CD4-positive, alpha-beta memory T cell (primary cell): ENCODE results near the gene TSPAN6. TPM values are rescaled to one million over a fixed set of nuclear protein-coding genes. Genes with fewer than 3 reads are reported as not detected.

Experiments
- CTCF ChIA-PET: fragments of 350-600 bp; sonication (Branson Sonifier 250); formaldehyde crosslinking; loops from one replicate; lab custom pipeline; 2021; ENCODE audit warnings: inconsistent platforms; ENCODE audit not compliant: partially characterized antibody; lab: Charles Lee
- POLR2A ChIA-PET: fragments of 350-600 bp; sonication (Branson Sonifier 250); formaldehyde crosslinking; loops from one replicate; lab custom pipeline; 2021; ENCODE audit not compliant: partially characterized antibody; lab: Charles Lee
- DNase-seq, 5 donors: peaks; one replicate each; pipeline versions ENCODE4 v3.0.0 to v3.0.0-alpha.2; 2020 to 2022; ENCODE audit warnings: mixed read lengths in 1 of 5
- H3K27ac ChIP-seq: one replicate; pipeline ENCODE4 v1.7.0; 2013; ENCODE audit warnings: low read depth, low read length
- H3K27me3 ChIP-seq: 2 replicates; pipeline ENCODE4 v1.7.0; 2013; ENCODE audit warnings: mild to moderate bottlenecking, low read length, moderate library complexity; ENCODE audit not compliant: insufficient read depth
- H3K36me3 ChIP-seq: 2 replicates; pipeline ENCODE4 v1.7.0; 2013; ENCODE audit warnings: mild to moderate bottlenecking, low read length, moderate library complexity; ENCODE audit not compliant: insufficient read depth
- H3K4me1 ChIP-seq: 2 replicates; pipeline ENCODE4 v1.7.0; 2013; ENCODE audit warnings: mild to moderate bottlenecking, low read length, moderate library complexity; ENCODE audit not compliant: insufficient read depth
- H3K4me3 ChIP-seq, 2 donors: one replicate each; pipeline ENCODE4 v1.7.0; 2013; ENCODE audit warnings: low read length in 2 of 2, mild to moderate bottlenecking in 1 of 2
- H3K9me3 ChIP-seq, 2 donors: one replicate each; pipeline ENCODE4 v1.7.0; 2013; ENCODE audit warnings: low read length in 2 of 2, control low read depth in 1 of 2; ENCODE audit not compliant: control insufficient read depth in 1 of 2
- H3K27ac Mint-ChIP-seq, 7 donors: one replicate each; pipeline ENCODE4 v1.8.0; 2020 to 2021; ENCODE audit warnings: mixed read lengths in 7 of 7, mild to moderate bottlenecking in 6 of 7, inconsistent platforms in 3 of 7, moderate library complexity in 3 of 7
- H3K27me3 Mint-ChIP-seq, 2 donors: one replicate each; pipeline ENCODE4 v1.8.0; 2020 to 2021; ENCODE audit warnings: mixed read lengths in 2 of 2
- H3K36me3 Mint-ChIP-seq, 2 donors: one replicate each; pipeline ENCODE4 v1.8.0; 2020 to 2021; ENCODE audit warnings: mixed read lengths in 2 of 2, inconsistent platforms in 1 of 2, mild to moderate bottlenecking in 1 of 2
- H3K4me1 Mint-ChIP-seq, 4 donors: one replicate each; pipeline ENCODE4 v1.8.0; 2020 to 2021; ENCODE audit warnings: mixed read lengths in 4 of 4, mild to moderate bottlenecking in 1 of 4
- H3K4me3 Mint-ChIP-seq, 8 donors: one replicate each; pipeline ENCODE4 v1.8.0; 2020 to 2021; ENCODE audit warnings: mixed read lengths in 8 of 8, mild to moderate bottlenecking in 7 of 8, moderate library complexity in 6 of 8, inconsistent platforms in 3 of 8
- H3K9me3 Mint-ChIP-seq, 8 donors: one replicate each; pipeline ENCODE4 v1.8.0; 2020 to 2021; ENCODE audit warnings: mixed read lengths in 8 of 8, mild to moderate bottlenecking in 5 of 8, inconsistent platforms in 3 of 8, moderate library complexity in 1 of 8
- intact Hi-C: fragments of 100-400 bp; cut with micrococcal nuclease; formaldehyde crosslinking; loops from one replicate; pipeline ENCODE4 v1.15.1; 2023
- polyA plus RNA-seq, 2 donors: library from polyadenylated mRNA; unstranded; fragments of 300-500 nt; fragmentation: Illumina TruSeq; gene quantifications; one replicate each; pipeline ENCODE4 v1.2.3, GENCODE V29; 2021
- total RNA-seq, 2 experiments: library from RNA; stranded (reverse); gene quantifications; one replicate each; pipeline ENCODE4 v1.2.3, GENCODE V29; 2021

Gene TSPAN6
- total and polyA plus RNA-seq, 4 experiments from 2014 or later = 0.93 to 4.1 (median 2.5) TPM

DNA sequence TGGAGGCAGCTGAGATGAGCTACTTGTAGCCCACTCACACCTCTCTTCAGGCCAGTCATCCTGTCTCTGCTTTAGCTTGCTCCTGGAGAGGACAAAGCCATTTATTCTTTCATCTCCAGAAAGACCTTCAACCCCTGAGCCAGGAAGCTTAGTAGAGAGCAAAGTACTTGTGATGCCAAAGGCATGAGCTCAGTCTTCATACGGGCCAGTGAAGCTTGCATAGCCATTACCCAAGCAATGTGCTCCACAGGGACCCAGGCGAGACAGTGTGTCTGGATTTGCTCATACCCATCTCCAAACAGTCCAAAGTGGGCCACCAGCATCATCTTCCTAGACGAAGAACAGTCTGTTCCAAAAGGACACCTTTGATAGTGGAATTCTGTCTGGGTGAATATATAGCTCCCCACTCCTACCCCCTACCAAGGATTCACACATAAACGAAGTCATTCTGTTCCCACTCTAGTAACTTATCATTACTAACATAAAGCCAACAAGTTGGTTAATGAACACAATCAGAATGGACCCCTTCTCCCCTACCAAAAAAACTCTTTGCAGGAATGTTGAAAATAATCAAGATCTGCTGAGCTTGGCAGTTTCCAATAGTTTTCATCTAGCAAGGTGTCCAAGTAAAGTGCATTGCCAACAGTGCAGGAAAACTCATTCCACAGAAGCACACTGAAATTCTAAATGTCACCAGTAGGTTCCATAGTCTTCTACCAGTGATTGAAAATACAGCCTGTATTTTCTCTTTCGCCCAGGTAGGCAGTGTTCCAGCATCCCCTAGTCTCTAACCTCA lies 45.2 kb downstream of the TSPAN6 start:
- intact Hi-C loops = no loop called here
- H3K27me3 Mint-ChIP-seq = peaks cover 2 to 4% of the 10 kb centered on the region in 2 donors
- ChIA-PET POLR2A (no interaction called here), CTCF (no interaction called here)
- H3K4me1 Mint-ChIP-seq = no peaks in the 10 kb centered on the region
- H3K27ac Mint-ChIP-seq = no peak overlapping the region
- Histone ChIP-seq H3K9me3 (no peaks in the 10 kb centered on the region), H3K4me1 (no peaks in the 10 kb centered on the region), H3K27ac (no peak overlapping the region), H3K27me3 (no peaks in the 10 kb centered on the region), H3K36me3 (no peaks in the 10 kb centered on the region), H3K4me3 (no peak overlapping the region)
- H3K36me3 Mint-ChIP-seq = no peaks in the 10 kb centered on the region
- no peak for DNase-seq
- H3K9me3 Mint-ChIP-seq = no peaks in the 10 kb centered on the region
- H3K4me3 Mint-ChIP-seq = no peak overlapping the region

DNA sequence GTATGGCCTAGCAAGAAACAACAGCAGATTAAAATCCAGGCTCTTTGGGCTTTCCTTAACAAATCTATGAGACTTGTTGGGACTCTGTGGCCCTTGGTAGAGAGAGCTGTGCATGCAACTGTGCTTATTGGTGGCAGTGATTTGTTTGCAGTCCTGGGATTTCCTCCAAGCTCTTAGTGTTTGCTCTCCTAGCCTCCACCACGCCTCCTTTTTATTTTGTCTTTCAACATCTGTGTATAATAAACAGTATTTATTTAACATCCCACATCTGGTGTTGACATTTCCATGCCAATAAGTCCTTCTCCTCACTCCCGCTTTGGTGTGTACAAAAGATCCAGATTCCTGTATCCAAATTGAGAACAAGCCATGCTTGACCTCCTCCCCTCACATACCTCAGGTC lies 48.7 kb downstream of the TSPAN6 start:
- no peaks in the 10 kb centered on the region for H3K4me1 ChIP-seq
- Mint-ChIP-seq H3K4me3 (no peak overlapping the region), H3K9me3 (peaks cover 0 to 1% (median 0%) of the 10 kb centered on the region in 8 donors), H3K4me1 (no peaks in the 10 kb centered on the region), H3K27me3 (peaks cover 6 to 7% of the 10 kb centered on the region in 2 donors), H3K27ac (no peak overlapping the region), H3K36me3 (no peaks in the 10 kb centered on the region)
- no peak overlapping the region for H3K27ac ChIP-seq
- no peak overlapping the region for H3K4me3 ChIP-seq
- no peaks in the 10 kb centered on the region for H3K9me3 ChIP-seq
- ChIA-PET CTCF (no interaction called here), POLR2A (no interaction called here)
- intact Hi-C loops = no loop called here
- no peaks in the 10 kb centered on the region for H3K36me3 ChIP-seq
- no peaks in the 10 kb centered on the region for H3K27me3 ChIP-seq
- DNase-seq = no peak

DNA sequence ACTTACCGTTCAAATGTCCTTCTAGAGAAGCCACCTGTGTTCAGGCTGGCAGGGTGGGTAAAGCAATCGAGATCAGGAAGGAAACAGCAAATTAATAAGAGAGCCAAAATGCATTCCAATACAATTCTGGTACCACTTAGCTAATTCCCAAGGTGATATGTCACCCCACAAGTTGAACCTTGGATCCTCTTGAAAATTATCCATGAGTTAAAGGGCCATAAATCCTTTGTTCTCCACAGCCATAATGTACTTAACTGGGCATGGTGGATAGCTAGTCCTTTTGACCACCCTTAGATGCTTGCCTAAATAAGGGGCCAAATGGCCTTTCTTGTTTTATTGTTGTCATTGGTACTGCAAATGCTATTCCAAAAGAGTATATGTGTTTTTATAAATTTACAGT lies 49.9 kb downstream of the TSPAN6 start:
- intact Hi-C loops = no loop called here
- H3K36me3 ChIP-seq = no peaks in the 10 kb centered on the region
- no peaks in the 10 kb centered on the region for H3K9me3 ChIP-seq
- no peak overlapping the region for H3K4me3 Mint-ChIP-seq
- no peaks in the 10 kb centered on the region for H3K36me3 Mint-ChIP-seq
- H3K27me3 Mint-ChIP-seq = peaks cover 7% of the 10 kb centered on the region in 2 donors
- H3K9me3 Mint-ChIP-seq = peaks cover 0 to 2% (median 0%) of the 10 kb centered on the region in 8 donors
- no peaks in the 10 kb centered on the region for H3K27me3 ChIP-seq
- POLR2A ChIA-PET = no interaction called here
- no peaks in the 10 kb centered on the region for H3K4me1 ChIP-seq
- H3K4me3 ChIP-seq = no peak overlapping the region
- DNase-seq = no peak
- H3K4me1 Mint-ChIP-seq = no peaks in the 10 kb centered on the region
- H3K27ac Mint-ChIP-seq = no peak overlapping the region
- H3K27ac ChIP-seq = no peak overlapping the region
- CTCF ChIA-PET = no interaction called here

DNA sequence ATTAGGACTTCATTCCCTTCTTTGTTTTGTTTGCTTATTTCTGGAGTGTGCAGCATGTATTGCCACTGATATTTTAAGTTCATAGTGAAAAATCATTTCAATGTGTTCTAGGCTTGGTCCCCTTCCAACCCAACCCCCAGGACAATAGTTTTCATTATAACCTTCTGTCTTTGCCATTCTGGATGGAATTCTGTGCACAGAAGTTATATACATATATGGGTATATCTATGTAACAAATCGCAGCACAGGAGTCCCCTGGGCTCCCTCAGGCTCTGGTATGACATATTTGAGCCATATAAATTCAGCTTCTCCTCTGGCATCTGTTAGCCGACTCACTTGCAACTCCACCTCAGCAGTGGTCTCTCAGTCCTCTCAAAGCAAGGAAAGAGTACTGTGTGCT lies 52.0 kb downstream of the TSPAN6 start, which contains the start of gene TNMD:
TNMD (plus strand) TSS at position 326 of the 400 bp plus-strand sequence. CDS start 83 bp downstream, outside the sequence.
- Mint-ChIP-seq H3K9me3 (peaks cover 0 to 2% (median 0%) of the 10 kb centered on the region in 8 donors), H3K36me3 (no peaks in the 10 kb centered on the region), H3K4me1 (no peaks in the 10 kb centered on the region), H3K27me3 (peaks cover 7 to 8% of the 10 kb centered on the region in 2 donors), H3K27ac (no peak within 1 kb of the TSS), H3K4me3 (no peak within 1 kb of the TSS)
- Histone ChIP-seq H3K27ac (no peak within 1 kb of the TSS), H3K27me3 (no peaks in the 10 kb centered on the region), H3K4me3 (no peak within 1 kb of the TSS), H3K36me3 (no peaks in the 10 kb centered on the region), H3K9me3 (no peaks in the 10 kb centered on the region), H3K4me1 (no peaks in the 10 kb centered on the region)
- intact Hi-C loops = no loop called here
- ChIA-PET POLR2A (no interaction called here), CTCF (no interaction called here)
- DNase-seq = no peak

Other genes with a start within 250 kb of the TSPAN6 start
- not detected for gene PCDH19, start 226.5 kb downstream of the TSPAN6 start, total RNA-seq
- not detected for gene PCDH19, start 226.5 kb downstream of the TSPAN6 start, polyA plus RNA-seq
- gene TNMD, start 51.9 kb downstream of the TSPAN6 start, total RNA-seq = not detected
- not detected for gene TNMD, start 51.9 kb downstream of the TSPAN6 start, polyA plus RNA-seq
- gene SRPX2, start 7.4 kb upstream of the TSPAN6 start, total RNA-seq = not detected
- not detected for gene SRPX2, start 7.4 kb upstream of the TSPAN6 start, polyA plus RNA-seq
- gene SYTL4, start 95.3 kb upstream of the TSPAN6 start, total RNA-seq = not detected
- not detected for gene SYTL4, start 95.3 kb upstream of the TSPAN6 start, polyA plus RNA-seq
- 10 to 100 TPM; 14.7 to 15.2 TPM for gene CSTF2, start 183.6 kb upstream of the TSPAN6 start, total RNA-seq
- 10 to 100 TPM in 1 of 2 donors, 1 to 10 TPM in 1; 9.5 to 13.4 TPM for gene CSTF2, start 183.6 kb upstream of the TSPAN6 start, polyA plus RNA-seq
- not detected for gene NOX1, start 237.6 kb upstream of the TSPAN6 start, total RNA-seq
- gene NOX1, start 237.6 kb upstream of the TSPAN6 start, polyA plus RNA-seq = not detected